B cell (primary cell): Measurements from ENCODE around the gene MATN3. TPM values are rescaled to one million over a fixed set of nuclear protein-coding genes. Genes with fewer than 3 reads are reported as not detected.

Experiments used
- ATAC-seq: fragments of 200-7000 bp; cut with Tn5 transposase; one replicate; pipeline ENCODE4 v1.10.0; 2021; ENCODE audit warnings: low read depth, mild to moderate bottlenecking, moderate number of reproducible peaks, moderate library complexity
- CTCF ChIA-PET: fragments of 350-600 bp; sonication (Branson Sonifier 250); formaldehyde crosslinking; loops from one replicate; lab custom pipeline; 2021; ENCODE audit warnings: antibody characterized with exemption, inconsistent platforms; lab: Charles Lee
- POLR2A ChIA-PET: fragments of 350-600 bp; sonication (Branson Sonifier 250); formaldehyde crosslinking; loops from one replicate; lab custom pipeline; 2021; ENCODE audit warnings: antibody characterized with exemption; lab: Charles Lee
- DNase-seq: peaks from one replicate; pipeline ENCODE4 v3.0.0; 2013
- H2AFZ ChIP-seq: 2 replicates; pipeline ENCODE4 v1.6.1; 2012; ENCODE audit warnings: mild to moderate bottlenecking, low read depth, low read length; ENCODE audit not compliant: insufficient read depth, poor library complexity, severe bottlenecking
- H3K27ac ChIP-seq, 2 donors: 1 replicate in 1 of 2; 2 replicates in 1 of 2; pipeline ENCODE4 v1.5.1; 2012 to 2013; ENCODE audit warnings: low read length in 2 of 2, mild to moderate bottlenecking in 2 of 2, moderate library complexity in 1 of 2
- H3K27me3 ChIP-seq, 4 experiments: fragments of 200-600 bp in 1 of 4; sonication (generic) in 1 of 4; replicated peaks in 1 of 4; 1 replicate in 2 of 4; 2 replicates in 2 of 4; pipeline versions ENCODE4 v1.6.1 to v1.7.0; 2013 to 2016; ENCODE audit warnings: low read length in 3 of 4, mild to moderate bottlenecking in 2 of 4, mixed read lengths in 1 of 4, moderate library complexity in 1 of 4; ENCODE audit not compliant: insufficient read depth in 4 of 4, control insufficient read depth in 3 of 4; ENCODE audit errors: control extremely low read depth in 1 of 4
- H3K36me3 ChIP-seq, 2 experiments: replicated peaks in 1 of 2; 1 replicate in 1 of 2; 2 replicates in 1 of 2; pipeline versions ENCODE4 v1.6.1 to v1.7.1; 2013; ENCODE audit warnings: low read length in 1 of 2; ENCODE audit not compliant: insufficient read depth in 2 of 2, control insufficient read depth in 1 of 2; ENCODE audit errors: control extremely low read depth in 1 of 2, extremely low read depth in 1 of 2
- H3K4me1 ChIP-seq, 2 donors: fragments of 200-600 bp in 1 of 2; sonication (generic) in 1 of 2; 1 replicate in 1 of 2; 2 replicates in 1 of 2; pipeline versions ENCODE4 v1.5.1 to v1.6.1; 2013 to 2017; ENCODE audit warnings: low read length in 2 of 2; ENCODE audit not compliant: control insufficient read depth in 2 of 2, insufficient read depth in 2 of 2
- H3K4me2 ChIP-seq: replicated peaks from 2 replicates; pipeline ENCODE3; 2012; ENCODE audit warnings: mild to moderate bottlenecking, low read depth, low read length; ENCODE audit not compliant: poor library complexity, severe bottlenecking
- H3K4me3 ChIP-seq, 5 experiments: fragments of 200-600 bp in 1 of 5; sonication (generic) in 1 of 5; 1 replicate in 3 of 5; 2 replicates in 2 of 5; pipeline versions ENCODE4 v1.5.1 to v1.7.0; 2011 to 2016; ENCODE audit warnings: low read length in 4 of 5, mild to moderate bottlenecking in 4 of 5, low read depth in 2 of 5, control low read depth in 1 of 5, moderate library complexity in 1 of 5; ENCODE audit not compliant: insufficient read depth in 1 of 5; ENCODE audit errors: control extremely low read depth in 1 of 5, extremely low read depth in 1 of 5
- H3K79me2 ChIP-seq: fragments of 200-600 bp; sonication (generic); one replicate; pipeline ENCODE4 v1.6.0; 2016; ENCODE audit warnings: low read length; ENCODE audit not compliant: control insufficient read depth, insufficient read depth
- H3K9ac ChIP-seq: fragments of 200-600 bp; sonication (generic); 2 replicates; pipeline ENCODE4 v1.6.1; 2017; ENCODE audit warnings: mild to moderate bottlenecking, low read length, moderate library complexity
- H3K9me3 ChIP-seq, 3 donors: one replicate each; pipeline versions ENCODE4 v1.6.1 to v1.7.1; 2013; ENCODE audit warnings: low read length in 2 of 3; ENCODE audit not compliant: control insufficient read depth in 2 of 3, insufficient read depth in 1 of 3; ENCODE audit errors: control extremely low read depth in 1 of 3
- H4K20me1 ChIP-seq: 2 replicates; pipeline ENCODE4 v1.6.0; 2012; ENCODE audit warnings: mild to moderate bottlenecking, low read length; ENCODE audit not compliant: insufficient read depth, control insufficient read depth, poor library complexity, severe bottlenecking
- H3K27ac Mint-ChIP-seq: one replicate; pipeline ENCODE4 v1.8.0; 2021; ENCODE audit warnings: mixed read lengths
- H3K27me3 Mint-ChIP-seq: one replicate; pipeline ENCODE4 v1.8.0; 2021; ENCODE audit warnings: mixed read lengths
- H3K4me1 Mint-ChIP-seq: one replicate; pipeline ENCODE4 v1.8.0; 2021; ENCODE audit warnings: mixed read lengths
- H3K4me3 Mint-ChIP-seq: one replicate; pipeline ENCODE4 v1.8.0; 2021; ENCODE audit warnings: mixed read lengths
- H3K9me3 Mint-ChIP-seq: one replicate; pipeline ENCODE4 v1.8.0; 2022; ENCODE audit warnings: mixed read lengths; ENCODE audit not compliant: insufficient read depth
- EZH2 ChIP-seq: IDR thresholded peaks from 2 replicates; pipeline ENCODE4 v1.6.1; 2012; ENCODE audit warnings: borderline replicate concordance, low read depth, mild to moderate bottlenecking, moderate library complexity, low read length; ENCODE audit not compliant: insufficient read depth, poor library complexity, severe bottlenecking
- WGBS: methylation state at CpG from one replicate; pipeline ENCODE4 v1.1.5; 2013; ENCODE audit warnings: missing lambda C conversion rate; ENCODE audit not compliant: insufficient coverage; 5-methylcytosine and 5-hydroxymethylcytosine counted together
- intact Hi-C: fragments of 100-400 bp; cut with micrococcal nuclease; formaldehyde crosslinking; loops from one replicate; pipeline ENCODE4 v1.10.0; 2022
- polyA plus RNA-seq: library from polyadenylated mRNA; depleted of rRNA; stranded (reverse); fragments of >200 nt; gene quantifications from 2 replicates; pipeline ENCODE4 v1.2.3, GENCODE V29; 2012
- total RNA-seq, 2 donors: library from RNA; stranded (reverse); fragments of 120-200 nt in 1 of 2; gene quantifications; 1 replicate in 1 of 2; 2 replicates in 1 of 2; pipeline versions ENCODE4 v1.2.3 to v1.2.4, GENCODE V29; 2013 to 2022
- TF ChIP-seq, protein P1 (sequence below): fragments of 200-600 bp; IDR thresholded peaks from one replicate; pipeline ENCODE4 v1.8.0; 2022; ENCODE audit warnings: antibody characterized with exemption, mild to moderate bottlenecking

Gene MATN3
- total and polyA plus RNA-seq, 2 donors (not counting 1 experiment from before 2014, with no cell fraction given): not detected

DNA sequence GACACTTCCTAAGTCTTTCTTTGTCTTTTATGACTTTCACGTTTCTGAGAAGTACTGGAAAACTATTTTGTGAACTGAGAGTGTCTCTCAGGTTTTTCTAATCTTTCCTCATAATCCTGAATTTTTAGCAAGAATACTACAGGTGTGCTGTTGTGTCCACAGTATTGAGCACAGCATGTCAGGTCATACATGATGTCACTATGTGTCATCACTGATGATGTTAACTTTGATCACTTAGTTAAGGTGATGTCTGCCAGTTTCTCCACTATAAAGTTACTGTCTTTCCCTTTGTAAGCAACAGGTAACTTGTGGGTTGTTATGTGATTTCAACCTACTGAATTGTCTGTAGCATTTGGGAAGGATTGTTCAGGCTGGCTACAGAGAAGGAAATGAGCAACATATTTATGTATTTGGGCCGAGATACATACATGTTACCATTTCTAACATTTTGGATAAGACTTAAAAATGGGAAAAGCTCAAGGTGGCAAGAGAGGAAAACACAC, 11.1 kb downstream of the MATN3 start:
- DNase-seq (no peak), ATAC-seq (no peak)
- no CpG with 5 or more reads among the region's 2 CpGs for WGBS
- Histone ChIP-seq H3K4me1 (no peaks in the 10 kb centered on the region), H3K9ac (no peak overlapping the region), H3K9me3 (no peaks in the 10 kb centered on the region), H3K27me3 (peaks cover 0 to 4% (median 3%) of the 10 kb centered on the region in 4 experiments), H2AFZ (no peak overlapping the region), H3K79me2 (no peaks in the 10 kb centered on the region), H3K4me3 (no peak overlapping the region), H3K36me3 (no peaks in the 10 kb centered on the region), H3K27ac (no peak overlapping the region), H4K20me1 (no peaks in the 10 kb centered on the region), H3K4me2 (no peak overlapping the region)
- intact Hi-C loops: no loop called here
- ChIA-PET CTCF (interaction anchor here (2.0 kb wide), 1 partner anchor 14 kb away, joined by 9 read pairs; no protein-coding TSS in a partner anchor), POLR2A (interaction anchor here (0.6 kb wide), 1 partner anchor 43 kb away, joined by 5 read pairs; no protein-coding TSS in a partner anchor)
- Mint-ChIP-seq H3K4me1 (no peaks in the 10 kb centered on the region), H3K9me3 (no peaks in the 10 kb centered on the region), H3K27me3 (peaks cover 36% of the 10 kb centered on the region), H3K4me3 (no peak overlapping the region), H3K27ac (no peak overlapping the region)
- TF ChIP-seq EZH2: no peak
- TF ChIP-seq, protein P1, sequence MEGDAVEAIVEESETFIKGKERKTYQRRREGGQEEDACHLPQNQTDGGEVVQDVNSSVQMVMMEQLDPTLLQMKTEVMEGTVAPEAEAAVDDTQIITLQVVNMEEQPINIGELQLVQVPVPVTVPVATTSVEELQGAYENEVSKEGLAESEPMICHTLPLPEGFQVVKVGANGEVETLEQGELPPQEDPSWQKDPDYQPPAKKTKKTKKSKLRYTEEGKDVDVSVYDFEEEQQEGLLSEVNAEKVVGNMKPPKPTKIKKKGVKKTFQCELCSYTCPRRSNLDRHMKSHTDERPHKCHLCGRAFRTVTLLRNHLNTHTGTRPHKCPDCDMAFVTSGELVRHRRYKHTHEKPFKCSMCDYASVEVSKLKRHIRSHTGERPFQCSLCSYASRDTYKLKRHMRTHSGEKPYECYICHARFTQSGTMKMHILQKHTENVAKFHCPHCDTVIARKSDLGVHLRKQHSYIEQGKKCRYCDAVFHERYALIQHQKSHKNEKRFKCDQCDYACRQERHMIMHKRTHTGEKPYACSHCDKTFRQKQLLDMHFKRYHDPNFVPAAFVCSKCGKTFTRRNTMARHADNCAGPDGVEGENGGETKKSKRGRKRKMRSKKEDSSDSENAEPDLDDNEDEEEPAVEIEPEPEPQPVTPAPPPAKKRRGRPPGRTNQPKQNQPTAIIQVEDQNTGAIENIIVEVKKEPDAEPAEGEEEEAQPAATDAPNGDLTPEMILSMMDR: no peak

DNA sequence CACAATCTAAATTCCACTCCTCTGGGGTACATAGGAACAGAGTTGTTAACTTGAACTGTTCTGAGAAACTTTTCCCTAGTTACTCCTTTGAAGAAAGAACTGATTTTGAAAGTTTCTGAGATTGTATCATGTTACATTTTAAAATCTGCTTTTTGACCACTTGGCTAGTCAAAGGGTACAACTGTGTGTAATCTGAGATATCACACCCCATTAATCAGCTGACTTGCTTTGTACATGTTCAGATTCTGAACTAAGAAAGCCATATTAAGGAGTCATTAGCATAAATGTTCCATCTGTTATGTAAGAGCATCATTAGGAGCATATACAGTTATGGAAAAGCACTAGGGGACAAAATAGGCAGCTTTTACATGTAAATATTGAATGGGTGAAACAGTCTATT, 18.7 kb downstream of the MATN3 start:
- H3K4me1 Mint-ChIP-seq: peaks cover 16% of the 10 kb centered on the region
- H3K27ac Mint-ChIP-seq: no peak overlapping the region
- H3K9me3 ChIP-seq: no peaks in the 10 kb centered on the region
- no peaks in the 10 kb centered on the region for H3K36me3 ChIP-seq
- ATAC-seq (no peak), DNase-seq (no peak)
- H3K4me3 Mint-ChIP-seq: no peak overlapping the region
- no peak overlapping the region for H2AFZ ChIP-seq
- H3K4me3 ChIP-seq: no peak overlapping the region
- TF ChIP-seq, protein P1: no peak
- no peak for TF ChIP-seq EZH2
- H3K9ac ChIP-seq: no peak overlapping the region
- peaks cover 33% of the 10 kb centered on the region for H3K27me3 Mint-ChIP-seq
- H3K9me3 Mint-ChIP-seq: no peaks in the 10 kb centered on the region
- peaks cover 0 to 7% (median 3%) of the 10 kb centered on the region in 4 experiments for H3K27me3 ChIP-seq
- ChIA-PET CTCF (no interaction called here), POLR2A (no interaction called here)
- H3K79me2 ChIP-seq: no peaks in the 10 kb centered on the region
- no peaks in the 10 kb centered on the region for H4K20me1 ChIP-seq
- no peak overlapping the region for H3K27ac ChIP-seq
- peaks cover 11 to 16% of the 10 kb centered on the region in 2 donors for H3K4me1 ChIP-seq
- no peak overlapping the region for H3K4me2 ChIP-seq
- intact Hi-C loops: loop anchor here (10.0 kb wide), 1 partner anchor 451 kb away; the partner anchor contains the start of gene RHOB
